Activated CD4-positive, alpha-beta T cell treated with anti-CD3 and anti-CD28 coated beads, Interleukin-2, Interleukin-4, amounts not matched to agents 100 ng/mL and 50 ng/mL, durations not matched to agents 16 hours and 8 hours (primary cell): ENCODE results near the gene GMCL1.
"Not testable (repeated sequence)": the region's sequence is repeated elsewhere in the genome, so short reads cannot be mapped to it uniquely, and the experiment has no call there.

Experiments
- DNase-seq: peaks from one replicate; pipeline ENCODE4 v3.0.0-alpha.2; 2020; ENCODE audit warnings: low spot score

Gene GMCL1, protein sequence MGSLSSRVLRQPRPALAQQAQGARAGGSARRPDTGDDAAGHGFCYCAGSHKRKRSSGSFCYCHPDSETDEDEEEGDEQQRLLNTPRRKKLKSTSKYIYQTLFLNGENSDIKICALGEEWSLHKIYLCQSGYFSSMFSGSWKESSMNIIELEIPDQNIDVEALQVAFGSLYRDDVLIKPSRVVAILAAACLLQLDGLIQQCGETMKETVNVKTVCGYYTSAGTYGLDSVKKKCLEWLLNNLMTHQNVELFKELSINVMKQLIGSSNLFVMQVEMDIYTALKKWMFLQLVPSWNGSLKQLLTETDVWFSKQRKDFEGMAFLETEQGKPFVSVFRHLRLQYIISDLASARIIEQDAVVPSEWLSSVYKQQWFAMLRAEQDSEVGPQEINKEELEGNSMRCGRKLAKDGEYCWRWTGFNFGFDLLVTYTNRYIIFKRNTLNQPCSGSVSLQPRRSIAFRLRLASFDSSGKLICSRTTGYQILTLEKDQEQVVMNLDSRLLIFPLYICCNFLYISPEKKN

DNA sequence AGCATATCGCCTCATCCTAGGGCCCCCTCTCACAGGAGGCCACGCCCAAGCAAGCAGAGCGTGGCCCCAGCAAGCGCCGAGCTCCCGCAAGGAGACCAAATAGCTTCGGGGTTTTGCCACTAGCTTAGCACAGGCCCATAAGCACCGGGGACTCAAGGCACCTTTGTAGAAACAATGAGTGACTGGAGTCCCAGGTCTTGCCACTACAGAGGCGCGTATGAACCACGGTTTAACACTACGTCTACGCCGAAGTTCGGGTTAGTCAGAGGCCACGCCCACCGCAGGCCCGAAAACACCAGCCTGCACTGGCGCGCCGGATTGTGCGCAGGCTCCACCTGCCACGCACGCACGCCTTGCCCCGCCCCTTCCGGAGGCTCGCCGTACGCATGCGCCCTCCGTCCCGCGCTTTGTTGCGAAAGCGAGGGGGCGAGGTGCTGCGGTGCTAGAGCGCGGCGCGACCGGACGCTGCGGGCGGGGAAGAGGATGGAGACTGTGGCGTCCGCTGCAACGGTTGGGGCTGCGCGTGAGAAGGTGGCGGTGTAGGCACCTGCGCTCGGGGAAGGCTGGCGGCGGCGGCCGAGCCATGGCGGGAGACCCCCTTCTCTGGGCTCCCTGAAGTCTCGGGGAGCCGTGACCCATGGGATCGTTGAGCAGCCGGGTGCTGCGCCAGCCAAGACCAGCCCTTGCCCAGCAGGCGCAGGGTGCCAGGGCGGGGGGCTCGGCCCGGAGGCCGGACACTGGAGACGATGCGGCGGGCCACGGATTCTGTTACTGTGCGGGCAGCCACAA lies at the start of gene GMCL1:
GMCL1 (plus strand) TSS at position 405 of the 789 bp plus-strand sequence; CDS start at position 638, 233 bp downstream.
- DNase-seq: peak; percentile 98

DNA sequence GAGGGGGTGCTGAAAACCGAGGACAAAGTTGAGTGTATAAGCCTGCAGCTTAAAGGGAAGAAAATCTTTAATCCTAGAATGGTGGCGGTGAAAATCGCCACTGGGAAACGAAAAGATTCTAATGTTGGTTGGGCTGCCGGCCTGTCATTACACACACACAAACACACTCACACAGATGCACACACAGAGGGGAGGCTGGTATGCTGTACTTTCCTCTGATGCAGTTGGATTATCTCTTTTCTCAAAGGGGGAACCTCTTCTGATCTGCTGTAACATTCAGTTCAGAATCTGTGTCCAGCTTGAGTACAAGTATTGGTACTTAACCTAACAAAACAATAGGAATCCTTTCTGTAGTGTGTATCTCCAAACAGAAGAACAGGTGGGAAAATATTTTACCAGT lies 48.5 kb upstream of the GMCL1 start:
- no peak for DNase-seq

DNA sequence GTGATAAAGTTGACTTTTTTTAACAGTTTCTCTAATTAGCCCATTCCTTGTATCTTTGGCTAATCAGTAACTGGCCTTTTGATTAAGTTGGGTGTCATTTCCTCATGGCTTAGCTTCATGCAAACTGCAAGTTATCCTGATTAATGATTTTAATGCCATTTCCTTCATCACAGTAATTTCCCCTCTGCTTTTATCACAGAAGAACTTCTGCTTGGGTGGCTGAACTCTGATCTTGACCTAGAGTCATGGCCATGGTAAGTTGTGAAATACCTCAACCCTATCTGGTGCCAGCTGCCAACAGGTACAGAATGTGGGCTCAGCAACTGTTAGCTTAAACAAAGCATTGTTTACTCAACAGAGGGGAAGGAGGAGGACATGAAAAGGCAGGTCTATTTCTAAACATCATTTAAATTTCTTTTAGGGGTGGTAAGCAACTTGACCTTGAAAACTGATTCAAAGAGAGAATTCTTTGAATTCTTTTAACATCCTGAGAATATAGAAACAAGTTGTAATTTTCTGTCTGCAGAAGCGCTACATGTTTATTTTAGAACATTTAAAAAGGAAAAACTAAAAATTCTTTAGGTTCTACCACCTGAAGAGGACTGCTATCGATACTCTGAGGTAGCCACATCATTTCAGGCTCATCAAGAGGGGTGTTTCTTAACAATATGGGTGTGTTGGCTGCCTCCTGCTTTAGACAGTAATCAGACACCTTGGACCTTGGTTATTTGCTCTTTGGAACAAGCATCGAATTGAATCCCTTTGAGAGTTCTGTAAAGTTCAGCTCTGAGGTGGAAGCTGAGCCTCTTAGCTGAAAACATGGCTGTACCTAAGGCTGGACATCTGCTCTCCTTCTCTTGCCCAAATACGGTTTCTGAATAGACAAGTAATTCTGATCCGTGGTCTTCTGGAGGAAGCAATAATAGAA lies 47.9 kb upstream of the GMCL1 start:
- DNase-seq: no peak

DNA sequence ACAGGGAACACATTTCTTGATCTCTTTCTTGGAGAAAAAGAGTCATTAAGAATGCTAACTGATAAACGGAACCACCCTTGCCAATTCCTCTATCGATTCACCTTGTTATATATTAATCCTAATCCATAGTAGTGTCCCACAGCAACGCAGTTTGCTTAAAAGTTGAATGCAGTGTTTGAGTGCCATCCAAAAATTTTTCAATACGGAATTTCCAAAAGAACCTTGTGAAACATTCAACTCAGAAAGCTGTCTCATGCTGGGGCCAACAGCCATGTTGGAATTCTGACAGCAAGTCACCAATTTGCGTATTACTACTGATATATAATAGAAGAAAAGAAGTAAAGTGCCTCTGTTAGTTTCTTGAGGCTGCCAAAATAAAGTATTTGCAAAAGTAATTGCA lies 45.2 kb upstream of the GMCL1 start:
- no peak for DNase-seq

DNA sequence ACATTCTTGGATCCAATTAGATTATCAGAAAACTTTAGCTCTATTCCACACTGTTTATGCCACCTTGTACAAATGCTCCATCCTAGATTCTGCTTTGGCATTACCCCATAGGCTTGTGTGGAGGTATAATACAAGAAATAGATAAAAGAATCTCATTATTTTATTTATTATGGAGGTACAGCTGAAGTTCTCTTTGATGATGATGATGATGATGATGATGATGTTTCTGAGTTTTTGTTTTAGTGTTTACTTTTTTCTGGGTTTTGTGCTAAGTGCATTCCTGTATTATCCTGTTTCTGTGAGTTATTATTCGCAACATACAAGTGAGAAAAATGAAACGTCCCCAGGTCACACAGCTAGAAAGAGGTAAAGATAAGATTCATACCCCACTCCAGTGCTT lies 44.1 kb upstream of the GMCL1 start:
- DNase-seq: no peak

DNA sequence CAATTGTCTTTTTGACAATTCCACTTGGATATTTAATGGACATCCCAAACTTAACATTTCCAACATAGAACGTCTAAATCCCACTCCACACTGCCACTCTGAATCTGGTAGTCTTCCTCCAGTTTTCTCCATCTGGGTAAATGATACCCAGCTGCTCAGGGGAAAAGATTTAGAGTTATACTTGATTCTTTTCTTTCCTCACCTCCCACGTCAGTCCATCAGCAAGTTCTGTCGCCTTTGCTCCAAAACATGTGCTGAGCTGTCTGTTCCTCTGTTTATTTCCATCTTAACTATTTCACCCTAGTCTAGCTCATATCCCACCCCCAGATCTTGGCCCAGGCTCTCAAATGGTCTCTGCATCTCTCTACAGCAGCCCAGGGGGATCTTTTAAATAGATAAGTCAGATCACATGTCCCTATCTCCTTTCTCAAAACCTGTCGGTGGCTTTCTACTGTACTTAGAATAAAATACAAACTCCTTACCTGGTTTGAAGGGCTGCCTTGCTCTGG lies 43.4 kb upstream of the GMCL1 start:
- no peak for DNase-seq

DNA sequence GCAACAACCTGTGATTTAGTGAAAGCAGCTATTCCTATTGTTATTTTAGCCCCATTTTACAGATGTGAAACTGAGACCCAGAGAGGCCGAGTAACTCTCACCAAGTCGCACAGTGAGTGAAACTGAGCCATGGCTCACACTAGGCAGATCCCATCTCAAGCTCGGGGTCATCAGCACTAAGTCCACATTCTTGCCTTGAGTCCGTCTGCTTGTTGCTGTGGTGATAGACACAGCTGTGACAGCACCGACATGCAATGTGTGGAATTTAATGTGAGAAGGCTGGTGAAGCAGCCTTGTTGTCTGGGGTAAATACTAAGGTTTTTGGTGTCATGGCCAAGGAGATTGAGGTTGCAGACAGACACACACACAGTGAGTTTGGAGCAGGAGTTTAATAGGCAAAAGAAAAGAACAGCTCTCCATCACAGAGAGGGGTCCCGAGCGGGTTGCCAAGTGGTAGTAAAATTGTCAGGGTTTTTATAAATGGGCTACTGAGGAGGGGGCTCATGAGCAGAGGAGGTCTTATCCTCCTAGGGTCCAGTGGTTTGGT lies 40.2 kb upstream of the GMCL1 start:
- DNase-seq: no peak

DNA sequence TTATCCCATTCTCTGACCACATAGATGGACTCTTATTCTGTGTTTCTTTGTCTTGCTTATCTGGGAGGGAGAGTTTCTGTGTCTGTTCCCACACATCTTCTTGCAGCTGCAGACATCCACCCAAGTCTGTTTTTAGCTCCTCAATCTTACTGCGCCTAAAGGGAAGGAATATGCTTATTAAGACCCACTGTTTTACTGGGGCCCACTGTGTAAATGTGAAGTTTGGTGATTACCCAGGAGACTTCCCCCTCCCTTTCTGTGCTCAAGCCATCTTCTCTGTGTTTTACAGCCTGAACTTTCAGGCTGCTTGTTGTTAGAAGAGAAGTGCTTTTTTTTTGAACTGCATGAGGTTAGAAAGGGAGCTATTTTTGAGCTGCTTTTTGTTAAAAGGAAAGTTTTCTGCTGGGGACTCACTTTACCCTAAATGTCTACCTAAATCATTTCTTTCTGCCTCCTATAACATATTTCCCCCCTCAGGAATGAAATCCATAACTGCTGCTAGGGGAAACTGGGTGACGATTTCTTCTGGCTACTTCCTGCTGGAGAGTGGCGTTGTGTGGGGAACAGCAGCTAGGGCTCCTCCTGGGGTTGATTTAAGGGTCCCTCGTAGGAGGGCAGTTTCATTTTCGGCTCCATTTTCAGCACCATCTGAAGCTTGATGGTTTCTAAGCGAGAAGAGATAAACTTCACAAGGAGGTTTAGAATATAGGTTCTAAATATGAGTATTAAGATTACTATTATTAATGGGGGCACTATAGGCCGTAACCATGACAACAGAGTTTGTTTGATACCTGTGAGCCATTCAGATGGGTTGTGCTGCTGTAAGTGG lies 39.5 kb upstream of the GMCL1 start:
- DNase-seq: no peak

DNA sequence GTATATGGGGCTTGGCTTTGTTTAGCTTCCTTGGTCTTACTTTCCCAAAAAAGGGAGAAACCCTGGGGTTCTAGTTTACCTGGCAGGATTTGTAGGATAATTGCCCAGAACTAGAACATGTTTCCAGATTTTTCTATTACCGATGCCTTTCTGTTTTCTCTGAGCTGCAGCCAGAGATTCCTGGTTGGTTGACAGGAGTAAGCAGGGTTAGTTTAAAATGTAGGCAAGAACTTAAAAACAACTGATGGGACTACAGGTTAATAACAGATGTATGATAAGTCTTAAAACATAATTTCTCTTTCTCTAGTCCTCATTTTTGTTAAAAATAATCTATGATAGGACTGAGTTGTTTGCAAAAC lies 38.9 kb upstream of the GMCL1 start:
- no peak for DNase-seq

DNA sequence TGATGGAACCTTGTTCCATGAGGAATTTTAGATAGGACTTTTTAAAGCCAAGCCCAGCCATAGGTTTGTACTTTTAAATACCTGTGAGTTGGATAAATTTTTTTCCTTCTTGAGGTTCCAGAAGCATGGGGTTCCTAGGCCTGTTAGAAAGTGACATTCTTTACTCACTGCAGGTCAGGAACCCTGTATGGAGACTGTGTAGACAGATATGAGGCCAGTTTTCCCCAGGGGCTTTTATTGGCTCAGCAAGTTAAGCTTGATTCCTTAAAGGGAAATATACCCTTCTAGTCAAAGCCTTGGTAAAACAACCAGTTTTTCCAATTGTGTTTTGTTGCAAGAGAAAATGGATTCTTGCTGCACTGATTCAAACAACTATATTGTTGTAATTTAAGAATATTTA lies 38.4 kb upstream of the GMCL1 start:
- no peak for DNase-seq

DNA sequence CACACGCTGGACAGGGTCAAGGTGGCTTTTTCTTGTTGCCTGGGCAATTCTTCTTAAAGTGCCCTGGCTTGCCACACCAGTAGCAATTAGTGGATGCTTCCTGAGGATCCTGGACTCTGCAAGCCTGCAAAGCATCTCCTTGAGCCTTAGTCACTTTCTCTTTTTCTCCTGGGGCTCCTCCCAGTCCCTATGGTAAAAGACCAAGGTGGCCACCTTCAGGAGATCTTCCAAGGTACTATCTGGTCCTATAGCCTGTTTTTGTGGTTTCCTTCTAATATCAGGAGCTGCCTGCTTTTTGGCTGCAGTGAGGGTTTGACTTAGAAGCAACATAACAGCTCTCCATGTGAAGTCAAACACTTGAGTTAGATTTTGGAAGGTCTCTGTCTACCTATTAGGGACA lies 33.3 kb upstream of the GMCL1 start:
- DNase-seq: no peak

DNA sequence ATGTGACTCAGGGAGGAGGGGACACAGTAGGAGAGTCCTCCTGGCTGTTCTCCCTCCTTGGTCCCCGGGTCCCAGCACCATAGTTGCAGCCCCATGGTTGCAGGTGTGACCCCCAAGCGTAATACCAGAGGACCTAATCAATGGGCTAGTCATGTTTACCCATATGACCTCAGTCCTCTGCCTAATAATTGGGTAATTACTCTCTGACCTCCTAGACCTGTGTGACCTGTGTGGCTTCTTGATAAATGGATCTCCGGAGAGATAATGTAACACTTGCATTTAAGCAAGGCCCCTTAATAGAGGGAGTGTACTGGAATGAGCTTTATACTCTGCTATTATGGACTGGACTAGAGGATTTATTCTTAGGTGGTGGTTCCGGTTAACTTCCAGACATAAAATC lies 32.2 kb upstream of the GMCL1 start:
- DNase-seq: no peak

DNA sequence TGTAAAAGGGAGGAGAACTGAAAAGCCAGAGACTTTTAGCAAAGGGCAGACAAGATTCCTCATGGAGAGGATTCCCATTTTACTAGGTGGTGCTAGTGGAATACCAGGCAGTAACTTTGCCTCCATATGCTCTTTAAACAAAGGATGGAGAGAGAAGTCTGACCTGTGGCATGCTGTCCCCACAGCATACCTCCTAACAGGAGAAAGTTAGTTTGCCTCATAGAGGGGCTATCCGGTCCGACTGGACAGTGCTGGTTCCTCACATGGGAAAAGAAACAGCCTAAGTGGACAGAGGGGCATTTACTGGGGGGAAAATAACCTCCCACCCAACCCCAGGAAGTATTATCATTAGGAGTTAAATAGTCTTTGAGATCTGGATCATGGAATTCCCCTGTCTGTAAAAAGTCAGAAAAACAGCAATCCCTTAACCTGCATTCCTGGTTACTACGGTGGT lies 31.6 kb upstream of the GMCL1 start:
- DNase-seq: no peak

DNA sequence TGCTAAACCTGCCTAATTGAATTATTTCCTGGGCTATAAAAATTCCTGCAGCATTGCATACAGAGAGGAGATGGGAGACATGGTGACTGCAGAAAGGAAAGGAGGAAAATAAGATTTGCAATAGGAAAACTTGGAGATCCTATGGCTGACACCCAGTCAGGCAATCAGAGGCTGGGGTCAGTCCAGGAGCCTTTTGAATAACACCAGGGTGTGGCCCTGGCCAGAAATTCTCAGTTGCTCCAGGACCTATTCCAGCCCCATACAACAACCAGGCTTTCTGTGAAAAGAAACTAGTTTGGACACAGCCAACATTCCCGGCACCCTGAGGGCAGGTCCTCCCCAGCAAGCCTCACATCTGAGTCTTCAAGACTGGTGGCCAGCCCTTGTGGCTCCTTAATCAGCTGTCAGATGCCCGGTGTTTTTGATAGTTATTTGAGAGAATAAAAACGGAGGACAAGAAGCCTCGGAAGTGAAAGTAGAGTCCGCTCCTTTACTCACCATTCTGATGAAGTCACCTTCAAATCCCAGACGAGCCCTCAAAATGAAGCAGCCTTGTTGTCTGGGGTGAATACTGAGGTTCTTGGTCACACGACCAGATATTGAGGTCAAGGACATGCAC lies 31.1 kb upstream of the GMCL1 start:
- no peak for DNase-seq

DNA sequence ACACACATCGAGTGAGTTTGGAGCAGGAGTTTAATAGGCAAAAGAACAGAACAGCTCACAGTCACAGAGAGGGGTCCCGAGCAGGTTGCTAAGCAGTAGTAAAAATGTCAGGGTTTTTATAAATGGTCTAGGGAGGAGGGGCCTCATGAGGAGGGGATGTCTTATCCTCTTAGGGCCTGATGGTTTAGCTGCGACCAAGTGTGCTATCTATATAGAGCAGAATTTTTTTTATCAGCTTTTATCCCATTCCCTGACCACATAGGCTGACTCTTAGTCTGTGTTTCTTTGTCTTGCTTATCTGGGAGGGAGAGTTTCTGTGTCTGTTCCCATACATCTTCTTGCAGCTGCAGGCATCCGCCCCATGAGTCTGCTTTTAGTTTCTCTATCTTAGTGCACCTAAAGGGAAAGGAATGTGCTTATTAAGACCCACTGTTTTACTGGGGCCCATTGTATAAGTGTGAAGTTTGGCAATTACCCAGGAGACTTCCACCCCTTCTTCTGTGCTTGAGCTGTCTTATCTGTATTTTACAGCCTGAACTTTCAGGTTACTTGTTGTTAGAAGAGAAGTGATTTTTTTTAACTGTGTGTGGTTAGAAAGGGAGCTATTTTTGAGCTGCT lies 30.4 kb upstream of the GMCL1 start:
- no peak for DNase-seq

DNA sequence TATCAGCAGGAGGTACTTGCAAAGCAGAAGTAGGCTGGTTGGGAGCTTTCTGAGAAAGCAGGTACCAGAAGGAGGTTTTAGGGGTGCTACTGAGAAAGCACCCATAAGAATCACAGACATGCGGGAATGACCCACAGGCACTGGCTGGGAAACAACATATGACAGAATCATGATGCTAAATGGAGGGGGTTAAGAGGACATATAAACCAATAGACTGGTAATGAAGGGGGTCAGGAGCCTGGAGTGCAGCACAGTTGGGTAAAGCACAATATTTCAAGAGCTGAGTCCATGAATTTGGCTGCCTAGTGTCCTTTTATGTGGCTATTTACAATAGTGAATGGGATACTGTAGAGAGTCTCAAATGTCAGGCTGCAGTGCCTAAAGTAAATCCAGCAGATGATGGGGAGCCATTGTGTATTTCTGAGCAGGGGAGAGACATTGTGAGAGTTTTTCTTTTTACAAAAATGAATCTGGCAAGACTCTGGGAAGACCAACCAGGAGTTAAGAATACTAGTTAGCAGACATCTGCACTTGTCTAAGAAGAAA lies 27.6 kb upstream of the GMCL1 start:
- no peak for DNase-seq

DNA sequence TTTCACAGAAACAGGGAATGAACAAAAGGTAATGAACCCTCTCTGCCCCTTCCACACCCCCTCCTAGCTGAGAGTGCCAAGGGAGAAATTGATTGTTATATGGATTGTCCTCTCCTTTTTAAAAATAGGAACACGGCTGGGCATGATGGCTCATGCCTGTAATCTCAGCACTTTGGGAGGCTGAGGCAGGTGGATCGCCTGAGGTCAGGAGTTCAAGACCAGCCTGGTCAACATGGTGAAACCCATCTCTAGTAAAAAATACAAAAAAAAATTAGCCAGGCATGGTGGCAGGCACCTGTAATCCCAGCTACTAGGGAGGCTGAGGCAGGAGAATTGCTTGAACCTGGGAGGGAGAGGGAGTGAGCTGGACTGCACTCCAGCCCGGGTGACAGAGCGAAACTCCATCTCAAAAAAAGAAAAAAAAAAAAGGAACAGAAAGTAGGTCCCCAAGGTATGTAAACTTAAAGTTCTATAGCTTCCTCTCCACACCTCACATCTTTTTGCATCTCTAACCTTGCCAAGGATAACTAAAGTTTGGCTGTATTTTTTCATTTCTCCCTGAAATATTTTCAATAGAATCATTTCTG lies 26.6 kb upstream of the GMCL1 start:
- DNase-seq: not testable (repeated sequence)

DNA sequence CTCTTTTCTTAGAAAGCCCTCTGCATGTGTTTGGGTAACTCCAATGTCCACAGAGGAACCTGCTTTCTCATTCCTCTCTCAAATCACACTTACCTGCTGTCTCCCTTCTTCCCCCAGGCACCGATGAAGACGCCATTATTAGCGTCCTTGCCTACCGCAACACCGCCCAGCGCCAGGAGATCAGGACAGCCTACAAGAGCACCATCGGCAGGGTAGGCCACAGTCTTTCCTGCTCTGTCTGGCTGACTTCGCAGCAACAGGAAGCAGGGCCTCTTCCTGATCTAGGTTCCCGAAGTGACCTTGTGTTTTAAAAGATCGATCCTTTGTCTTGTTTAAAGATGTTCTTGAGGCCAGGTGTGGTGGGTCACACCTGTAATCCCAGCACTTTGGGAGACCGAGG lies 25.0 kb upstream of the GMCL1 start:
- DNase-seq: no peak

DNA sequence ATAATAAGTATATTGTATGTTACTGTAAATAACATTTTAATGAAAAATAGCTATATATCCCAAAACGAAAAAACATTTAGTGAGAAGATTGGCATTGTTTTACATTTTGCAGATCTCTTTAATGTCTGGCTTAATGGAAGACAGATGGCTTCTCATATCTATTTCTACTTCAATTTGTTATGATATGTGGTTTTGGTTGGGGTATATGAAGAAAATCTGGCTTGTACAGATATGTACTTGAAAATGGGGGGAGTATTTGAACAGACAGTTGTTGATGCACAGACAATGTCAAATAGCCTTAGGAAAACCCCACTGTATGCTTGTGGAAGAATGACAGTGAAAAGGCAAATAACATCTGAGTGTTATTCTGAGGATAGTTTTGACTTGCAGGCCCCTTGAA lies 23.6 kb upstream of the GMCL1 start:
- no peak for DNase-seq
